NCI-H774 (cell line): ENCODE results near the gene PRDX5.

Experiments used
- DNase-seq: peaks from one replicate; lab custom pipeline; 2025; lab: John Stamatoyannopoulos, UW

Gene PRDX5

DNA sequence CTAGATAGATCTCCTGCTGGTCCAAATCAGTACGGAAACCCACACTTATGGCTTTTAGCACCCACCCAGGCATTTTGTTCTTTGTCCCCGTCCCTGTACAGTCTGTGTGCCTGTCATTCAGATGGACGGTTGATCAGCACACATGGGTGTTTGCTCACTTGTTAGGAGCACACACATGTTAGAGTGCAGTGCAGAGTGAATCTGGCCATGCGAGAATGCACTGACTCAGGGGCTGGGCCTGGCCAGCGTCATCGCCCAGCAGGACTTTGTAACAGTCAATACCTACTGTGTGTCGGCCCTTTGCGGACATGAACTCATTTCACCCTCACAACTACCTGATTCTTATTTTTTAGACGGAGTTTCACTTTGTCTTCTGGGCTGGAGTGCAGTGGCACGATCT is 44.4 kb downstream of the PRDX5 start:
- DNase-seq, result no peak

- no peak for DNase-seq
These were observed 46.5 kb downstream of the PRDX5 start for GRCh38 chr11:64364435-64364834.

DNA sequence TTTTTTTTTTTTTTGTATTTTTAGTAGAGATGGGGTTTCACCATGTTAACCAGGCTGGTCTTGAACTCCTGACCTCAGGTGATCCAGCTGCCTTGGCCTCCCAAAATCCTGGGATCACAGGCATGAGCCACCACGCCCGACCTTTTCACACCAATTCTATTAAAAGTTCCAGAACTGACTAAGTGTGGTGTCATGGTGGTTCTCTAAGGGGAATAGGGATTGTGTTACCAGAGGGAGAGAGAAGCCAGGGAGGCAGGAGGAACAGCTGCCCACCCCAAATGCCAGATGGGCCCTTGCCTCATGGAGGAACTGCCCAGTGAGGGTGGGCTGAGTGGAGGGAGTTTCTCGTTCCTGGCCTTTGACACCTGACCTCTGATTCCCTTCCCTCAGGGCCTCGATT is 47.0 kb downstream of the PRDX5 start:
- DNase-seq, result no peak

- DNase-seq, result no peak
These were observed 48.8 kb downstream of the PRDX5 start for GRCh38 chr11:64366751-64367150.

DNA sequence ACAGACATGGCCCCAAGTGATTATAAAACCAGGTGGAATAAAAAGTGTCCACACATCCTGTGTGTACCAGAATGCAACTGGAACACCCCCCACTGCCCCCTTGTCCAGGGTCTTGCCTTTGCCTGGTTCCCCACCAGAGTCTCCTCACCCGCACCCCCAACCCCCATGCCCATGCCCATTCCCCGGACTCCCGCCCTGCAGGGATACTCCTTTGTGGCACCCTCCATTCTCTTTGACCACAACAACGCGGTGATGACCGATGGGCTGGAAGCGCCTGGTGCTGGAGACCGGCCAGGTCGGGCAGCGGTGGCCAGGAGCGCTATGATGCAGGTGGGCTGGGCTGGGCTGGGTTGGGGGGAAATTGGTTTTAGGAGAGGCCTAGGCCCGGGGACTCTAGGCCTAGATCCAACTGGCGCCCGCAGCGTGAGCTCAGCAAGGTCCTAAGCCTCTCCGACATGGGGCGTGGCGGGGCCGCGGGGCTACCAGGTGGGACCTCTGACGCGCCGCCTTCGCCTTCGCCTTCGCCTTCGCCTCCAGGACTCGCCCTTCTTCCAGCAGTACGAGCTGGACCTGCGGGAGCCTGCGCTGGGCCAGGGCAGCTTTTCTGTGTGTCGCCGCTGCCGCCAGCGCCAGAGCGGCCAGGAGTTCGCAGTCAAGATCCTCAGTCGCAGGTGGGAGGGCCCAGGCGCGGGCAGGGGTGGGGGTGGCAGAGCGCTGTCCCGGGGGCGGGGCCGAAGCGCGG is 50.2 kb downstream of the PRDX5 start:
- DNase-seq, result no peak

DNA sequence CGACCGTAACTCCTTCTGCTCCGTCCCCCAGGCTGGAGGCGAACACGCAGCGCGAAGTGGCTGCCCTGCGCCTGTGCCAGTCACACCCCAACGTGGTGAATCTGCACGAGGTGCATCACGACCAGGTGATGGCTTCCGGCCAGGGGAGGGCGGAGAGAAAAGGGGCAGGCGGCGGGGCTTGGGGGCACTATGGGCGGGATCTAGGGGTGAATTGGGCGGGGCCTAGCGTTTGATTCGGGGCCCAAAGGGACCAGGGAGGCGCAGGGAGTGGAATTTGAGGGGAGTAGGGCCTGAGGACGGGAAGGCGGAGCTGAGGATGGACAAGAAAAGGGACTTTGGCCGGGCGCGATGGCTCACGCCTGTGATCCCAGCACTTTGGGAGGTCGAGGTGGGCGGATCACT is 50.8 kb downstream of the PRDX5 start:
- DNase-seq, result no peak

- DNase-seq, result no peak
These were observed 51.8 kb downstream of the PRDX5 start for GRCh38 chr11:64369440-64370421.

DNA sequence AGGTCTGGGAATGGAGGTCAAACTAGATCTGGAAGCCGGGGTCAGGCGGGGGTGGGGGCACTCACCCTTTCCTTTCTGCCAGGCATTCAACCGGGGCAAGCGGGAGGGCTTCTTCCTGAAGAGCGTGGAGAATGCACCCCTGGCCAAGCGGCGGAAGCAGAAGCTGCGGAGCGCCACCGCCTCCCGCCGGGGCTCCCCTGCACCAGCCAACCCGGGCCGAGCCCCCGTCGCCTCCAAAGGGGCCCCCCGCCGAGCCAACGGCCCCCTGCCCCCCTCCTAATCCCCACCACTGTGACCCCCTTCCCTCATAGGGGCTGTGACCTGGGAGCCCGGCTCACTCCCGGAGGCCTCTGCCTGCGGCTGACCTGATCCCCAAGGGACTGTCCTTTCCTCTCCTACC is 53.3 kb downstream of the PRDX5 start:
- no peak for DNase-seq
